Cardiac ventricle fibroblast (primary cell): ENCODE results near the gene SPEF1. TPM values are rescaled to one million over a fixed set of nuclear protein-coding genes. Genes with fewer than 3 reads are reported as not detected.

Experiments used
- total RNA-seq: library from RNA; depleted of rRNA; stranded (reverse); fragments of >200 nt; gene quantifications from 2 replicates; pipeline ENCODE4 v1.2.3, GENCODE V29; 2015

Gene SPEF1
- not detected in 2 replicates for total RNA-seq

GRCh38 chr20:3781153-3781910, at the start of gene SPEF1:
Gene SPEF1 (minus strand): TSS chr20:3781448. CDS start chr20:3781287, 161 bp downstream.

GRCh38 chr20:3820048-3820900, 39.0 kb upstream of the SPEF1 start, which contains the start of gene AP5S1:
Gene AP5S1 (plus strand): TSS chr20:3820547. CDS start chr20:3822118, 1,571 bp downstream.

GRCh38 chr20:3795511-3796468, 14.5 kb upstream of the SPEF1 start, which contains the start of gene CDC25B:
Gene CDC25B (plus strand): TSS chr20:3796310. CDS start chr20:3796532, 222 bp downstream.

GRCh38 chr20:3786665-3787323, 5.5 kb upstream of the SPEF1 start, which contains the start of gene CENPB:
Gene CENPB (minus strand): TSS chr20:3786740. CDS start chr20:3786483, 257 bp downstream.

GRCh38 chr20:3767427-3768341, 13.6 kb downstream of the SPEF1 start, which contains the start of gene ADISSP:
Gene ADISSP (minus strand): TSS chr20:3767753. CDS start chr20:3760100, 7,653 bp downstream.

DNA sequence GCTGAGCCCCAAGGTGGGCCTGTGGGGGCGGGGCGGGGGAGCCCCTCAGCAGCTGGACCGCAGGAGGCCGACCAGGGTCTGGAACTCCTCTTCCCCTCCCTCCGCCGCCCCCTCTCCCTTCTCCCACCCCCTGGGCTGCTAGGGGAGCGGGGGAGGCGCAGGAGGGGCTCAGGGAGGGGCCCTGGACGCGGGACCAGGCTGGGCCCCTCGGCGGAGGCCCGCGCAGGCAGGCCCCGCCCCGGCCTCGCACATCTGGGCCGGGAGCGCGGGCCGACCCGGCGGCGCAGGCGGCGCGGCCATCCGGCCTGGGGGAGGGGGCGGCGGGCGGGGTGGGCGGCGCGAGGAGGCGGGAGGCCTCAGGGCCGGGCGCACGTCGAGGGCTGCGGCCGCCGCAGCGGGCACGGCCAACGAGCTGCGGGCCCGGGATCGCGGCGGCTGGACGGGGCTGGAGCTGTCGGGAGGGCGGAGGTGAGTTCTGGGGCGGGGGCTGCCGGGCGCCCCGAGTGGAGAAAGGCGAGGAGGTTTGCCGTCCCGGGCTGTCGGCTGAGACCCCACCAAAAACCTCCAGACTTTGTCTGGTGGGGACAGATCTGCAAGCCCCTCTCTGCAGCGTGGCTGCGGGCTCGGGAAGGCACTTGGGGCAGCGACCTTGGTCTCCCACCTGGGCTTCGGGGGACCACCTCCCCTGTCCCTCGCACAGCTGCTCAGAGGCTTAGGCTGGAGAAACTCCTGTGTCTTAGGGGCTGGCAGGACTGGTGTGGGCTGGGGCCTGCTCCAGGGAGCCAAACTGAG, 48.7 kb downstream of the SPEF1 start, which contains the start of gene HSPA12B:
TSS of gene HSPA12B (plus strand) at position 359 of the 792 bp plus-strand sequence. CDS start 5,990 bp downstream, outside the sequence.

Other genes starting within 250 kb of the SPEF1 start
- gene GFRA4, start 118.0 kb downstream of the SPEF1 start, total RNA-seq: not detected in 2 replicates
- gene ADAM33, start 99.4 kb downstream of the SPEF1 start, total RNA-seq: 14.1 and 14.8 TPM in 2 replicates
- gene SIGLEC1, start 68.8 kb downstream of the SPEF1 start, total RNA-seq: not detected in 2 replicates
- gene HSPA12B, start 48.8 kb downstream of the SPEF1 start, total RNA-seq: 1.1 and 1.3 TPM in 2 replicates
- 20.7 and 23.2 TPM in 2 replicates for gene ADISSP, start 13.7 kb downstream of the SPEF1 start, total RNA-seq
- 54.4 and 55.2 TPM in 2 replicates for gene CENPB, start 5.3 kb upstream of the SPEF1 start, total RNA-seq
- 53.9 and 61.6 TPM in 2 replicates for gene CDC25B, start 14.9 kb upstream of the SPEF1 start, total RNA-seq
- gene AP5S1, start 39.1 kb upstream of the SPEF1 start, total RNA-seq: 21.6 and 23.3 TPM in 2 replicates
- gene MAVS, start 65.4 kb upstream of the SPEF1 start, total RNA-seq: 31.3 and 32.8 TPM in 2 replicates
- 30.5 and 32.1 TPM in 2 replicates for gene PANK2, start 107.9 kb upstream of the SPEF1 start, total RNA-seq
- gene RNF24, start 234.1 kb upstream of the SPEF1 start, total RNA-seq: 52.4 and 58.8 TPM in 2 replicates